Measurements from ENCODE around the gene TNS4.

TNS4 gene

DNA sequence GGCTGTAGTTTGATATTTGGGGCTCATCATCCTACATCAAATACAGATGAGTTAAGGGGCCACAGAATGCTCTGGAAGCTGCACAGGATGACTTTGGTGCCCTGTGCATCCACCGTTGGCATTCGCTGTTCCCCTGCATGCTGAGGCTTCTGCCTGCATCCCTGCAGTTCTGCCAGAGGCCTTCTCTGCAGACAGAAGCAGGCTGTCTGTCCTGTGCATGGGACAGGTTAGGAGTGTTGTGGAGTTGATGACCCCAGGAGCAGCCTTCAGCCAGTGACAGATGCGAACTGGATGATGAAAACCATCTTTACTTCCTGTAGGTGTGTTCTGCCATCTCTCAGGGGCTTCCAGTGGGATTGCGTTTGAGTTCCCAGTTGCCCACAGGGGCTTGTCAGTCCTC, 13.6 kb upstream of the TNS4 start:
- DNase-seq, result no peak

GRCh38 chr17:40514013-40514875, 12.8 kb upstream of the TNS4 start:
- no peak for DNase-seq

- DNase-seq, result no peak
Measured at GRCh38 chr17:40511667-40512220, 10.3 kb upstream of the TNS4 start.

GRCh38 chr17:40511136-40511535, 9.7 kb upstream of the TNS4 start:
- DNase-seq, result no peak

GRCh38 chr17:40510328-40510648, 8.9 kb upstream of the TNS4 start:
- no peak for DNase-seq

- DNase-seq, result no peak
Measured at GRCh38 chr17:40509626-40510327, 8.4 kb upstream of the TNS4 start.

DNA sequence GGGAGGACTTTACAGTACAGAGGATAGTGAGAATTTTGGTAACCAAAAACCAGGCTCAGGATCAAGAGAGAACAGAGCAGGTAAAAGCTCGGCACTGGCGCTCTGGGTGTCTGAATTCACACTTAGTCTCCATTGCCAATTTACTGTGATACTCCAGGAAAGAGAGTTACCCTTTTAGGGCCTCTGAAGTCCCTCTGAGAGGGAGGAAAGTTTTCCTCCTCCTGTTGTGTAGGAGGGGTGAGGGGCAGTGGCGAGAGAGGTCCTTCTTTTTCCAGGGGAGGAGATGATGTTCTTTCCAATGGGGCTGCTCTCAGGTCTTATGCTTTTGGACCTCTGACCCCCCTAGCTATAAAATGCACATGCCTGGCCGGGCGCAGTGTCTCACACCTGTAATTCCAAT, 5.4 kb upstream of the TNS4 start:
- no peak for DNase-seq

DNA sequence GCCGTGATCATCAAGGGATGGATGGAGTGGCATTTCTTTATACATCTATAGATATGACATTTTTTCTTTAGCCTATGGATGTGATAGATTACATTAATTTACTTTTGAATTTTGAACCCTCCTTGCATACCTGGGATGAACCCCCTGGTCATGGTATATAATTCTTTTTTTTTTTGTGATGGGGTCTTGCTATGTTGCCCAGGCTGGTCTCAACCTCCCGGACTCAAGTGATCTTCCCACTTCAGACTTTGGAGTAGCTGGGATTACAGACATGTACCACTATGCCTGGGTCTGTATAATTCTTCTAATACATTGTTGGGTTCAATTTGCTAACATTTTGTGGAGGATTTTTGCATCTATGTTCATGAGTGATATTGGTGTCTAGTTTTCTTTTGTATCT, 1.7 kb upstream of the TNS4 start:
- no peak for DNase-seq

- no peak for DNase-seq
Measured at GRCh38 chr17:40502716-40503115, 1.3 kb upstream of the TNS4 start.

DNA sequence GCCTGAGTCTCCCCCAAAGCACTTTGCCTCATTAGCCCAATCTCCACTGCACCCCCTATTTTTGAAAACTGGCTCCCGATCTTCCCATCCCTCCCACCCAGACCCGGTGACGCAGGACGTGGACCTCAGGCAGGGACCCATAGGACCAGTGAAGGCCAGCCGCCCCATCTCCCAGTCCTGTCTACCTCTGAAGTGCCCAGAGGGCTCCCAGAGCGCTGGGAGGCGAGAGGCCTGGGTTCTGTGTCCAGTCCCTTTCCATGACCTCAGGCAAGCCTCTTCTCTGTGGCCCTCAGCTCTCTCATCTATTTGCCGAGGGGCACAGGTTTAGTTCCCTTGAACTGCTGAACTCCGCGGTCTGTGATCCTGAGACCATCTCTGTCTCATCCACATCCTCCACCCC, 714 bp downstream of the TNS4 start:
- DNase-seq, result no peak

DNA sequence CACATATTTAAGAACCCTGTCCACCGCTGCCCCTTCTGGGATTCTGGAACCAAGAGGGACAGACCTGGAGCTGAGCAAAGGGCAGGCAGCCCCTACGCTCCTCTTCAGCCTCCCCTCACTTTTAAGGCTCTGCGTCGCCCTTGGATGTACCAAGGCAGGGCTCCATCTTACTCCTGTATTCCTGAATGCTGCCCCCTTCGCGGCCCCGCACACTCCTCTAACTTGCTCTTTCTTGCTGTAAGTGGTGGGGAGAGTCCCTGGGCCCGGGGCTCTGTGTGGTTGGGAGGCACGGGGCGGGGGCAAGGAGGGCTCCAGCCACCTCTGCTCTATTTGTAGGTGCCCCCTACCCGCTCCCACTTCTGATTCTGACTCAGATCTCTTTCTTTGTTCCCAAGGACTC, 1.2 kb downstream of the TNS4 start:
- DNase-seq, result no peak

GRCh38 chr17:40499551-40500189, 1.8 kb downstream of the TNS4 start:
- peak; percentile 74 for DNase-seq

GRCh38 chr17:40498281-40499084, 2.9 kb downstream of the TNS4 start:
- DNase-seq, result peak; percentile 91

- DNase-seq, result no peak
Measured at GRCh38 chr17:40497695-40498094, 3.7 kb downstream of the TNS4 start.

DNA sequence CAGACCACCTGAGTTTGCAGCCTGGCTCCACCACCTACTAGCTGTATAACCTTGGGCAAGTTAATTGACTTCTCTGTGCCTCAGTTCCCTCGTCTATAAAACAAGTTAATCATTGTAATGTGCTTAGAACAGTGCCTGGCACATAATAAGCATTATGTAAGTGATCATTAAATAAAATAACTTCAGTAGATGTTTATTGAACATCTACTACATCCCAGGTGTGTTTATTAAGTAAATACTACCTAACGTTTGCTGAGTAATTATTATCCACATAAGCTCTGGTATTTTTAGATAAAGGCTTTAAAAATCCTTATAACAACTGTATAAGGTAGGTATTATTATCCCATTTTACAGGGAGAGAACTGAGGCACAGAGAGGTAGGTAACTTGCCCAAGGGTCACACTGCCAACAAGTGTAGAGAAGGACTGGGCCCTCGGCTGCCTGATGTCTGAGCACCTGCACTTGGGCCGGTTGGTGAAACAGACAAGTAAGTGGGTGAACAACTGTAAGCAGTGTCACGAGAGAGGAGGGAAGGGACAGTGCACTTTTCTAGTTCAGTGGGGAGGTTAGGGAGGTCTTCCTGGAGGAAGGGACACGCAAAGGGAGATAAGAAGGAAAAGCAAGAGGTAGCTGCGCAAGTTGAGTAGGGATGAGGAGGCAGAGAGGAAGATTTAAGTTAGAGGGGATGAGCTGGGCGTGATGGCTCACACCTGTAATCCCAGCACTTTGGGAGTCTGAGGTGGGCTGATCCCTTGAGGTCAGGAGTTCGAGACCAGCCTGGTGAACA, 4.6 kb downstream of the TNS4 start:
- no peak for DNase-seq

- DNase-seq, result no peak
Measured at GRCh38 chr17:40496170-40496569, 5.3 kb downstream of the TNS4 start.

GRCh38 chr17:40495140-40495539, 6.3 kb downstream of the TNS4 start:
- DNase-seq, result no peak

DNA sequence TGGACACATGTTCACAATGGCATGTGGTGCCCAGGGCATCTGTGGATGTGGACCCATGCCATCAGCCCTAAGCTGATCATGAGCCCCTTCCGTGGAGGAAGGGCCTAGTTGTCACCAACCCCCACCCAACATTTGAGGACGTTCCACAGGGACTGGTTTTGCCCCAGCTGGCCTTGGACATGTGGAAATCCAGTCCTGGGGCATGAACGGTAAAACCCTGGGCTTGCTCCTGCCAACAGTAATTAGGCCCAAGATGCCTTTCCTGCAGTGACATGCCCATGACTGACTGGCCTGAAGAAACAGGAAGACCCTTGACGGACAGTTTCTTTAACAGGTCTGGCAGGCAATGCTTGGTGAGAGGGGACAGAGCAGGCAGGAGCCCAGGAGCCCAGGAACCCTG, 7.7 kb downstream of the TNS4 start:
- no peak for DNase-seq

- DNase-seq, result no peak
Measured at GRCh38 chr17:40491486-40491885, 9.9 kb downstream of the TNS4 start.

- DNase-seq, result no peak
Measured at GRCh38 chr17:40490982-40491381, 10.4 kb downstream of the TNS4 start.

- no peak for DNase-seq
Measured at GRCh38 chr17:40490289-40490853, 11.1 kb downstream of the TNS4 start.
